PC-3 (cell line): Measurements from ENCODE around the gene ATP5IF1. TPM values are rescaled to one million over a fixed set of nuclear protein-coding genes. Genes with fewer than 3 reads are reported as not detected.

Experiments
- ATAC-seq: fragments of 200-7000 bp; cut with Tn5 transposase; 2 replicates; pipeline ENCODE4 v1.9.1; 2020; ENCODE audit warnings: mild to moderate bottlenecking, moderate library complexity
- BruUV-seq: library from RNA; stranded (reverse); fragments of 400-500 nt; replicated peaks from 2 replicates; lab custom pipeline; 2021; lab: Mats Ljungman, UMichigan
- CTCF ChIA-PET: fragments of 300-600 bp; sonication (Branson Sonifier 250); formaldehyde crosslinking; loops from one replicate; lab custom pipeline; 2022; ENCODE audit warnings: antibody characterized with exemption; lab: Charles Lee
- POLR2A ChIA-PET: fragments of 300-600 bp; sonication (Branson Sonifier 250); formaldehyde crosslinking; loops from one replicate; lab custom pipeline; 2022; ENCODE audit warnings: antibody characterized with exemption; ENCODE audit not compliant: unreplicated experiment; lab: Charles Lee
- DNase-seq: peaks from one replicate; pipeline ENCODE4 v3.0.0-alpha.2; 2015
- H2AFZ ChIP-seq: fragments of 300-600 bp; sonication (generic); 2 replicates; pipeline ENCODE4 v1.6.0; 2016; ENCODE audit warnings: antibody characterized with exemption, low read length
- H3F3A ChIP-seq: fragments of 300-600 bp; sonication (generic); one replicate; pipeline ENCODE4 v1.6.0; 2017; ENCODE audit warnings: antibody characterized with exemption, low read length, control low read depth, mild to moderate bottlenecking; ENCODE audit not compliant: unreplicated experiment
- H3K27ac ChIP-seq: fragments of 300-600 bp; sonication (generic); 2 replicates; pipeline ENCODE4 v1.5.1; 2016; ENCODE audit warnings: mild to moderate bottlenecking, low read length
- H3K27me3 ChIP-seq: fragments of 300-600 bp; sonication (generic); 2 replicates; pipeline ENCODE4 v1.6.1; 2016; ENCODE audit warnings: low read length, mixed read lengths
- H3K36me3 ChIP-seq: fragments of 300-600 bp; sonication (generic); 2 replicates; pipeline ENCODE4 v1.6.1; 2016; ENCODE audit warnings: low read depth, mixed run types, low read length, mixed read lengths
- H3K4me1 ChIP-seq: fragments of 300-600 bp; sonication (generic); 2 replicates; pipeline ENCODE4 v1.5.1; 2016; ENCODE audit warnings: low read length; ENCODE audit not compliant: insufficient read depth
- H3K4me2 ChIP-seq: fragments of 300-600 bp; sonication (generic); 2 replicates; pipeline ENCODE4 v1.6.0; 2016; ENCODE audit warnings: low read length
- H3K4me3 ChIP-seq: fragments of 300-600 bp; sonication (generic); 2 replicates; pipeline ENCODE4 v1.5.1; 2016; ENCODE audit warnings: mild to moderate bottlenecking, low read length, mixed read lengths
- H3K79me2 ChIP-seq: fragments of 300-600 bp; sonication (generic); 2 replicates; pipeline ENCODE4 v1.6.1; 2017; ENCODE audit warnings: low read length, mixed read lengths
- H3K9ac ChIP-seq: fragments of 300-600 bp; sonication (generic); 2 replicates; pipeline ENCODE4 v1.6.0; 2016; ENCODE audit warnings: mild to moderate bottlenecking, low read length
- H3K9me2 ChIP-seq: fragments of 300-600 bp; sonication (generic); replicated peaks from 2 replicates; pipeline ENCODE4 v1.6.1; 2016; ENCODE audit warnings: mixed run types, low read length, mixed read lengths
- H3K9me3 ChIP-seq: fragments of 300-600 bp; sonication (generic); 2 replicates; pipeline ENCODE4 v1.6.1; 2016; ENCODE audit warnings: low read length, mixed read lengths
- H4K20me1 ChIP-seq: fragments of 300-600 bp; sonication (generic); 2 replicates; pipeline ENCODE4 v1.6.1; 2016; ENCODE audit warnings: low read length, mixed read lengths
- EZH2 ChIP-seq: fragments of 300-600 bp; sonication (generic); IDR thresholded peaks from one replicate; pipeline ENCODE4 v1.6.1; 2017; ENCODE audit warnings: antibody characterized with exemption, mild to moderate bottlenecking, low read length; ENCODE audit not compliant: unreplicated experiment
- EZH2phosphoT487 ChIP-seq: fragments of 300-600 bp; sonication (generic); IDR thresholded peaks from 2 replicates; pipeline ENCODE4 v1.6.1; 2018; ENCODE audit warnings: mild to moderate bottlenecking, antibody characterized with exemption, low read length, borderline replicate concordance
- intact Hi-C: fragments of 100-400 bp; cut with micrococcal nuclease; formaldehyde crosslinking; loops from 2 replicates; pipeline ENCODE4 v1.9.0; 2023
- total RNA-seq: library from RNA; depleted of rRNA; stranded (reverse); fragments of >200 nt; gene quantifications from 2 replicates; pipeline ENCODE4 v1.2.3, GENCODE V29; 2014
- TF ChIP-seq, protein P1 (sequence below): fragments of 300-600 bp; sonication (generic); conservative IDR thresholded peaks from 2 replicates; pipeline ENCODE4 v1.5.1; 2017; ENCODE audit warnings: antibody characterized with exemption, low read depth, mild to moderate bottlenecking, low read length

ATP5IF1 gene
- total RNA-seq, 1 experiment from 2014 or later: 364 TPM

DNA sequence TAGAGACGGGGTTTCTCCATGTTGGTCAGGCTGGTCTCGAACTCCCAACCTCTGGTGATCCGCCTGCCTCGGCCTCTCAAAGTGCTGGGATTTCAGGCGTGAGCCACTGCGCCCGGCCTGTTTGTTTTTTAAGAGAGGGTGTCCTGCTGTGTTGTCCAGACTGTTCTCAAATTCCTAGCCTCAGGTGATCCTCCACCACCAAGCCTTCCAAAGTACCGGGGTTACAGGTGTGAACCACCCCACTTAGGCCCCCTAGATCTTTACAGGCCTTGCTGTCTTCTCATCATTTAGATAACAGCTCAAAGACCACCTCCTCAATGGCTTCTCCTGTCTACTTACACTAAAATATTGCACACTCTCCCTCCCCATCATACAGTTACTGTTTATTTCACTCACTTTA lies 29.7 kb downstream of the ATP5IF1 start:
- no peak overlapping the region for H3K9ac ChIP-seq
- H3K27ac ChIP-seq: no peak overlapping the region
- ATAC-seq: no peak
- intact Hi-C loops: no loop called here
- H3K36me3 ChIP-seq: no peaks in the 10 kb centered on the region
- peaks cover 12% of the 10 kb centered on the region for H4K20me1 ChIP-seq
- CTCF ChIA-PET: no interaction called here
- no peak overlapping the region for H2AFZ ChIP-seq
- H3K4me3 ChIP-seq: no peak overlapping the region
- DNase-seq: no peak
- peaks cover 66% of the 10 kb centered on the region for H3K79me2 ChIP-seq
- no peaks in the 10 kb centered on the region for H3K27me3 ChIP-seq
- H3K9me3 ChIP-seq: no peaks in the 10 kb centered on the region
- POLR2A ChIA-PET: no interaction called here
- no peaks in the 10 kb centered on the region for H3K9me2 ChIP-seq
- no peak for TF ChIP-seq EZH2phosphoT487
- TF ChIP-seq, protein P1, sequence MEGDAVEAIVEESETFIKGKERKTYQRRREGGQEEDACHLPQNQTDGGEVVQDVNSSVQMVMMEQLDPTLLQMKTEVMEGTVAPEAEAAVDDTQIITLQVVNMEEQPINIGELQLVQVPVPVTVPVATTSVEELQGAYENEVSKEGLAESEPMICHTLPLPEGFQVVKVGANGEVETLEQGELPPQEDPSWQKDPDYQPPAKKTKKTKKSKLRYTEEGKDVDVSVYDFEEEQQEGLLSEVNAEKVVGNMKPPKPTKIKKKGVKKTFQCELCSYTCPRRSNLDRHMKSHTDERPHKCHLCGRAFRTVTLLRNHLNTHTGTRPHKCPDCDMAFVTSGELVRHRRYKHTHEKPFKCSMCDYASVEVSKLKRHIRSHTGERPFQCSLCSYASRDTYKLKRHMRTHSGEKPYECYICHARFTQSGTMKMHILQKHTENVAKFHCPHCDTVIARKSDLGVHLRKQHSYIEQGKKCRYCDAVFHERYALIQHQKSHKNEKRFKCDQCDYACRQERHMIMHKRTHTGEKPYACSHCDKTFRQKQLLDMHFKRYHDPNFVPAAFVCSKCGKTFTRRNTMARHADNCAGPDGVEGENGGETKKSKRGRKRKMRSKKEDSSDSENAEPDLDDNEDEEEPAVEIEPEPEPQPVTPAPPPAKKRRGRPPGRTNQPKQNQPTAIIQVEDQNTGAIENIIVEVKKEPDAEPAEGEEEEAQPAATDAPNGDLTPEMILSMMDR: no peak
- no peak for TF ChIP-seq EZH2
- no peak overlapping the region for H3K4me2 ChIP-seq
- BruUV-seq: no TSS peak
- no peaks in the 10 kb centered on the region for H3F3A ChIP-seq
- peaks cover 8% of the 10 kb centered on the region; the same call in 1 of the 2 replicates for H3K4me1 ChIP-seq

DNA sequence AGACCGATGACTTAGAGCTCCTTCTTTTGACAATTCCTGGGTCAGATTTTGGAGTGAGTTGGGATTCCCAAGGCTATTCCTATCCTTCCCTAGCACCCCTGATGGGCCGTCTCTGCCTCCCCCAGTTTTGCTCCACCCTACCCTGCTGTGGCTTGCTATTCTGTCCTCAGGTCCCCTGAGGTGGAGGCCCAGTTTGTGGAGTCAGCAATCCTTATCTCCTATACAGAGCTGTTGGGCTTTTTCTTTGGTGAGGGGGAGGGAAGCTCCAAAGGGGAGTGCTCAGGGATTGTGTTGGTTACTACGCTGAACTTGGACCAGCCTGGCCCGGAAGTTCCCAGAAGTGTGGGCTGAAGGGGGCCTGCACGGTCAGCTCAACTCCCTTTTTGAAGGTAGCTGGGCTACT lies 31.0 kb downstream of the ATP5IF1 start:
- Histone ChIP-seq H3K9me2 (no peaks in the 10 kb centered on the region), H2AFZ (no peak overlapping the region), H3K36me3 (no peaks in the 10 kb centered on the region), H3K4me2 (no peak overlapping the region), H3K27ac (no peak overlapping the region), H3K9me3 (no peaks in the 10 kb centered on the region), H3K9ac (no peak overlapping the region), H3K27me3 (no peaks in the 10 kb centered on the region), H3F3A (no peaks in the 10 kb centered on the region), H4K20me1 (peaks cover 4% of the 10 kb centered on the region; the same call in 1 of the 2 replicates), H3K4me3 (no peak overlapping the region), H3K4me1 (no peaks in the 10 kb centered on the region), H3K79me2 (peaks cover 53% of the 10 kb centered on the region)
- POLR2A ChIA-PET: no interaction called here
- intact Hi-C loops: no loop called here
- ATAC-seq: no peak
- CTCF ChIA-PET: no interaction called here
- no peak for TF ChIP-seq EZH2
- TF ChIP-seq, protein P1: no peak
- BruUV-seq: no TSS peak
- no peak for DNase-seq

DNA sequence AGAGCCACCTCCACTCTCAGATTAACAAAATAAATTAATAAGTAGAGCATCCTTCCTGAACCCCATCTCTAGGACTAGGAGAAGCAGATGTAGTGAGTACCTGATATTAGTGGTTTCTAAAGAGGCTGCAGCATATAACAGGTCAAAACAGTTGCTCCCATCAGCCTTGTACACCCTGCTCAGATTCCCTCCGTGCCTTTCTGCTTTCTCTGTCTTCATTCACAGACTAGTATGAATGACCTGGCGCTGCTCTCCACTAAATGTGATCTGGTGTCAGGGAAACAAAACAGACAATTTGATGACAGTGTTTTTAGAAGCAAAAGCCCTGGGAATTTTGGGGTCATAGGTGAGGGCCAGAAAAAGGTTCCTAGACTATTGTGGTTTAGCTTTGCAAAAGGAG lies 31.7 kb downstream of the ATP5IF1 start:
- H3K79me2 ChIP-seq: peaks cover 48% of the 10 kb centered on the region
- peaks cover 4% of the 10 kb centered on the region; the same call in 1 of the 2 replicates for H4K20me1 ChIP-seq
- H3K27ac ChIP-seq: no peak overlapping the region
- intact Hi-C loops: no loop called here
- no peaks in the 10 kb centered on the region for H3K27me3 ChIP-seq
- H3K9me2 ChIP-seq: no peaks in the 10 kb centered on the region
- ChIA-PET CTCF (no interaction called here), POLR2A (no interaction called here)
- no peak for DNase-seq
- no peaks in the 10 kb centered on the region for H3F3A ChIP-seq
- no peaks in the 10 kb centered on the region for H3K36me3 ChIP-seq
- ATAC-seq: no peak
- no TSS peak for BruUV-seq
- TF ChIP-seq, protein P1: no peak
- TF ChIP-seq EZH2 (no peak), EZH2phosphoT487 (no peak)
- H3K9me3 ChIP-seq: no peaks in the 10 kb centered on the region
- no peak overlapping the region for H3K4me3 ChIP-seq
- H3K4me2 ChIP-seq: no peak overlapping the region
- H2AFZ ChIP-seq: no peak overlapping the region
- H3K9ac ChIP-seq: no peak overlapping the region
- no peaks in the 10 kb centered on the region for H3K4me1 ChIP-seq
